Fibroblast of lung (primary cell): ENCODE results near the gene MRPL37.

Experiments
- EZH2 ChIP-seq: IDR thresholded peaks from 2 replicates; pipeline ENCODE4 v1.5.1; 2012; ENCODE audit warnings: low read length, control low read depth, mild to moderate bottlenecking; ENCODE audit errors: missing control alignments
- TF ChIP-seq, protein P1 (sequence below), 2 donors: IDR thresholded peaks in 1 of 2; conservative IDR thresholded peaks in 1 of 2; 1 replicate in 1 of 2; 2 replicates in 1 of 2; pipeline ENCODE4 v1.5.1; 2011 to 2012; ENCODE audit warnings: low read length in 2 of 2, control low read depth in 1 of 2, inconsistent platforms in 1 of 2, low read depth in 1 of 2, mild to moderate bottlenecking in 1 of 2

- TF ChIP-seq, protein P1, sequence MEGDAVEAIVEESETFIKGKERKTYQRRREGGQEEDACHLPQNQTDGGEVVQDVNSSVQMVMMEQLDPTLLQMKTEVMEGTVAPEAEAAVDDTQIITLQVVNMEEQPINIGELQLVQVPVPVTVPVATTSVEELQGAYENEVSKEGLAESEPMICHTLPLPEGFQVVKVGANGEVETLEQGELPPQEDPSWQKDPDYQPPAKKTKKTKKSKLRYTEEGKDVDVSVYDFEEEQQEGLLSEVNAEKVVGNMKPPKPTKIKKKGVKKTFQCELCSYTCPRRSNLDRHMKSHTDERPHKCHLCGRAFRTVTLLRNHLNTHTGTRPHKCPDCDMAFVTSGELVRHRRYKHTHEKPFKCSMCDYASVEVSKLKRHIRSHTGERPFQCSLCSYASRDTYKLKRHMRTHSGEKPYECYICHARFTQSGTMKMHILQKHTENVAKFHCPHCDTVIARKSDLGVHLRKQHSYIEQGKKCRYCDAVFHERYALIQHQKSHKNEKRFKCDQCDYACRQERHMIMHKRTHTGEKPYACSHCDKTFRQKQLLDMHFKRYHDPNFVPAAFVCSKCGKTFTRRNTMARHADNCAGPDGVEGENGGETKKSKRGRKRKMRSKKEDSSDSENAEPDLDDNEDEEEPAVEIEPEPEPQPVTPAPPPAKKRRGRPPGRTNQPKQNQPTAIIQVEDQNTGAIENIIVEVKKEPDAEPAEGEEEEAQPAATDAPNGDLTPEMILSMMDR (conservative IDR thresholded peaks at IDR 0.05 in 1 of 2, IDR thresholded peaks at IDR 0.05 in 1 of 2; ENCODE audit: low read depth in 1 of 2, low read length in 2 of 2), result no peak
- no peak for TF ChIP-seq EZH2
Measured at GRCh38 chr1:54252371-54252936, 52.5 kb downstream of the MRPL37 start.
